ENCODE measurements around the gene PRIMA1. TPM values are rescaled to one million over a fixed set of nuclear protein-coding genes. Genes with fewer than 3 reads are reported as not detected.

Gene PRIMA1
- total and polyA plus RNA-seq, 8 donors = 1.2 to 9.9 (median 4.9) TPM

- no peak overlapping the region for H3K27ac ChIP-seq
- DNase-seq = no peak
- intact Hi-C loops (cut with DNase I; ENCODE audit: low total_unique reads) = no loop called here
Measured at GRCh38 chr14:93734086-93734822, 54.0 kb downstream of the PRIMA1 start.

GRCh38 chr14:93733631-93734030, 54.7 kb downstream of the PRIMA1 start:
- intact Hi-C loops (cut with DNase I; ENCODE audit: low total_unique reads) = no loop called here

More at GRCh38 chr14:93734086-93734822, 54.0 kb downstream of the PRIMA1 start:
- WGBS, 5 donors = 82 to 91% (median 89%) methylated on average over 24 to 25 of the region's 25 CpGs
- Histone ChIP-seq H3K36me3 (peaks cover 0 to 17% (median 6%) of the 10 kb centered on the region in 4 donors), H3K9me3 (no peaks in the 10 kb centered on the region), H3K4me1 (peaks cover 0 to 9% (median 4%) of the 10 kb centered on the region in 4 donors), H3K4me3 (no peak overlapping the region), H3K27me3 (peaks cover 0 to 5% (median 0%) of the 10 kb centered on the region in 3 donors)
- TF ChIP-seq POLR2AphosphoS5 (IDR thresholded peaks at IDR 0.05) = no peak
- no peak for TF ChIP-seq POLR2A (IDR thresholded peaks at IDR 0.05)
- TF ChIP-seq, protein P1, sequence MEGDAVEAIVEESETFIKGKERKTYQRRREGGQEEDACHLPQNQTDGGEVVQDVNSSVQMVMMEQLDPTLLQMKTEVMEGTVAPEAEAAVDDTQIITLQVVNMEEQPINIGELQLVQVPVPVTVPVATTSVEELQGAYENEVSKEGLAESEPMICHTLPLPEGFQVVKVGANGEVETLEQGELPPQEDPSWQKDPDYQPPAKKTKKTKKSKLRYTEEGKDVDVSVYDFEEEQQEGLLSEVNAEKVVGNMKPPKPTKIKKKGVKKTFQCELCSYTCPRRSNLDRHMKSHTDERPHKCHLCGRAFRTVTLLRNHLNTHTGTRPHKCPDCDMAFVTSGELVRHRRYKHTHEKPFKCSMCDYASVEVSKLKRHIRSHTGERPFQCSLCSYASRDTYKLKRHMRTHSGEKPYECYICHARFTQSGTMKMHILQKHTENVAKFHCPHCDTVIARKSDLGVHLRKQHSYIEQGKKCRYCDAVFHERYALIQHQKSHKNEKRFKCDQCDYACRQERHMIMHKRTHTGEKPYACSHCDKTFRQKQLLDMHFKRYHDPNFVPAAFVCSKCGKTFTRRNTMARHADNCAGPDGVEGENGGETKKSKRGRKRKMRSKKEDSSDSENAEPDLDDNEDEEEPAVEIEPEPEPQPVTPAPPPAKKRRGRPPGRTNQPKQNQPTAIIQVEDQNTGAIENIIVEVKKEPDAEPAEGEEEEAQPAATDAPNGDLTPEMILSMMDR (IDR thresholded peaks at IDR 0.05) = no peak
- TF ChIP-seq EP300 (IDR thresholded peaks at IDR 0.05) = no peak

GRCh38 chr14:93733231-93733630, 55.1 kb downstream of the PRIMA1 start:
- intact Hi-C loops (cut with DNase I; ENCODE audit: low total_unique reads) = no loop called here
- Histone ChIP-seq H3K4me3 (no peak overlapping the region), H3K9me3 (no peaks in the 10 kb centered on the region), H3K36me3 (peaks cover 0 to 28% (median 8%) of the 10 kb centered on the region in 4 donors), H3K4me1 (peaks cover 0 to 9% (median 4%) of the 10 kb centered on the region in 4 donors), H3K27me3 (peaks cover 0 to 5% (median 0%) of the 10 kb centered on the region in 3 donors), H3K27ac (no peak overlapping the region)
- WGBS, 5 donors = 4 to 87% (median 65%) methylated on average over 4 to 11 of the region's 11 CpGs
- peak; percentile 44 to 57 for DNase-seq
- TF ChIP-seq EP300 (IDR thresholded peaks at IDR 0.05) = no peak
- TF ChIP-seq POLR2AphosphoS5 (IDR thresholded peaks at IDR 0.05) = peak in 1 of 3 donors; percentile 33

More at GRCh38 chr14:93733631-93734030, 54.7 kb downstream of the PRIMA1 start:
- Histone ChIP-seq H3K9me3 (no peaks in the 10 kb centered on the region), H3K27ac (no peak overlapping the region), H3K4me3 (no peak overlapping the region), H3K36me3 (peaks cover 0 to 24% (median 8%) of the 10 kb centered on the region in 4 donors), H3K4me1 (peaks cover 0 to 9% (median 4%) of the 10 kb centered on the region in 4 donors), H3K27me3 (peaks cover 0 to 5% (median 0%) of the 10 kb centered on the region in 3 donors)
- 73 to 84% (median 78%) methylated on average over 6 of the region's 6 CpGs for WGBS, 5 donors
- TF ChIP-seq POLR2A (IDR thresholded peaks at IDR 0.05) = no peak
- TF ChIP-seq, protein P1 (IDR thresholded peaks at IDR 0.05) = no peak
- TF ChIP-seq POLR2AphosphoS5 (IDR thresholded peaks at IDR 0.05) = no peak
- TF ChIP-seq EP300 (IDR thresholded peaks at IDR 0.05) = no peak
- DNase-seq = no peak

DNA sequence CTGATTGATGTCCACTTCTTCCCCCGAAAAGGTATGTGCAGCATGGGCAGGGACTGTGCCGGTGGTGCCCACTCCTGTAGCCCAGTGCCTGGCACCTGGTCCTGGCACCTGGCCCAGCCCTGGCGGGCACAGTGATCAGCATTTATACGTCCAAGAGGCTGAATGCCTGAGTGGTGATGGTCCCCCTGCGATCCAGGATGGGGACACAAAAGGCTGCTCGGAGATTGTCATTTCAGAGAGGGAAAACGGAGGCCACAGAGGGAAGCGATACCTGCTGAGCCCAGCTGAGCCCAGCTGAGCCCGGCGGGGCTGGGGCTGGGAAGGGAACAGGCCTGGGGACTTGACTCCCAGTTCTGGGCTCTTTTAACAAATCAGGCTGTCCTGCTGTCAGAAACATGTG, 55.8 kb downstream of the PRIMA1 start:
- TF ChIP-seq EP300 (IDR thresholded peaks at IDR 0.05) = no peak
- no peak for TF ChIP-seq POLR2A (IDR thresholded peaks at IDR 0.05)
- TF ChIP-seq, protein P1 (IDR thresholded peaks at IDR 0.05) = no peak
- no peak for TF ChIP-seq POLR2AphosphoS5 (IDR thresholded peaks at IDR 0.05)
- DNase-seq = no peak
- peaks cover 0 to 1% (median 0%) of the 10 kb centered on the region in 3 donors for H3K27me3 ChIP-seq
- peaks cover 0 to 9% (median 4%) of the 10 kb centered on the region in 4 donors for H3K4me1 ChIP-seq
- no peak overlapping the region for H3K4me3 ChIP-seq
- WGBS, 5 donors = 76 to 90% (median 85%) methylated on average over 10 of the region's 10 CpGs
- intact Hi-C loops (cut with DNase I; ENCODE audit: low total_unique reads) = no loop called here
- H3K36me3 ChIP-seq = peaks cover 0 to 29% (median 8%) of the 10 kb centered on the region in 4 donors
- no peak overlapping the region for H3K27ac ChIP-seq
- H3K9me3 ChIP-seq = no peaks in the 10 kb centered on the region

Measured in stomach (tissue), 9 donors.